HepG2 (cell line): ENCODE measurements around the gene SSBP1. TPM values are rescaled to one million over a fixed set of nuclear protein-coding genes. Genes with fewer than 3 reads are reported as not detected.

Experiments
- ADNP ChIP-seq: sonication (generic); formaldehyde crosslinking; IDR thresholded peaks from 2 replicates; pipeline ENCODE4 v1.4.0; 2020; ENCODE audit warnings: missing genetic modification reagents
- AGO2 ChIP-seq: fragments of 200-400 bp; formaldehyde crosslinking; optimal IDR thresholded peaks from 2 replicates; pipeline ENCODE3; 2017; ENCODE audit warnings: mild to moderate bottlenecking, low read depth, low read length, moderate library complexity
- ELF1 ChIP-seq: sonication (generic); formaldehyde crosslinking; IDR thresholded peaks from 2 replicates; pipeline ENCODE4 v1.4.0; 2020; ENCODE audit warnings: missing genetic modification reagents
- KLF11 ChIP-seq: IDR thresholded peaks from 2 replicates; pipeline ENCODE4 v1.6.1; 2016; ENCODE audit warnings: missing compliant biosample characterization
- LCORL ChIP-seq, 2 experiments: fragments of 450-650 bp in 1 of 2; sonication (generic) in 1 of 2; formaldehyde crosslinking in 1 of 2; IDR thresholded peaks; 2 replicates each; pipeline versions ENCODE4 v1.5.0 to v1.6.1; 2017 to 2020; ENCODE audit warnings: antibody characterized with exemption in 1 of 2, missing genetic modification reagents in 1 of 2
- NFE2L2 ChIP-seq: fragments of 150-350 bp; IDR thresholded peaks from 2 replicates; pipeline ENCODE4 v1.6.1; 2014; ENCODE audit warnings: low read length
- POLR2A ChIP-seq, 2 experiments: IDR thresholded peaks; 2 replicates each; pipeline ENCODE4 v1.6.1; 2011; ENCODE audit warnings: low read depth in 2 of 2, low read length in 2 of 2, mild to moderate bottlenecking in 1 of 2, moderate library complexity in 1 of 2; ENCODE audit not compliant: insufficient read depth in 1 of 2
- POLR2G ChIP-seq: fragments of 200-400 bp; formaldehyde crosslinking; IDR thresholded peaks from 2 replicates; pipeline ENCODE4 v1.6.1; 2018; ENCODE audit warnings: mild to moderate bottlenecking, low read depth, low read length, moderate library complexity
- RBFOX2 ChIP-seq: fragments of 200-400 bp; formaldehyde crosslinking; IDR thresholded peaks from 2 replicates; pipeline ENCODE4 v1.6.1; 2017; ENCODE audit warnings: low read depth, mild to moderate bottlenecking, low read length
- SMAD9 ChIP-seq: sonication (generic); formaldehyde crosslinking; IDR thresholded peaks from 2 replicates; pipeline ENCODE4 v1.5.1; 2020; ENCODE audit warnings: mild to moderate bottlenecking, missing genetic modification reagents
- TP53 ChIP-seq: sonication (generic); formaldehyde crosslinking; conservative IDR thresholded peaks from 2 replicates; pipeline ENCODE4 v1.4.0; 2020; ENCODE audit warnings: missing genetic modification reagents
- YEATS4 ChIP-seq: sonication (generic); formaldehyde crosslinking; IDR thresholded peaks from 2 replicates; pipeline ENCODE4 v1.4.0; 2020; ENCODE audit warnings: missing genetic modification reagents, borderline replicate concordance
- ZFX ChIP-seq: sonication (generic); formaldehyde crosslinking; IDR thresholded peaks from 2 replicates; pipeline ENCODE4 v1.4.0; 2020; ENCODE audit warnings: mild to moderate bottlenecking, low read depth, missing genetic modification reagents, moderate library complexity
- ZNF224 ChIP-seq: sonication (generic); formaldehyde crosslinking; IDR thresholded peaks from 2 replicates; pipeline ENCODE4 v1.5.0; 2020; ENCODE audit warnings: mild to moderate bottlenecking, missing genetic modification reagents
- polyA plus RNA-seq, 8 experiments: library from polyadenylated mRNA; depleted of rRNA in 3 of 8; stranded (reverse) in 7 of 8; unstranded in 1 of 8; fragments of >200 nt; fragmentation: Illumina TruSeq in 4 of 8; extraction: Trizol in 4 of 8; gene quantifications; 2 replicates each; pipeline versions ENCODE4 v1.2.1 to v1.2.3, GENCODE V29; 2011 to 2016; ENCODE audit warnings: low read depth in 4 of 8, missing spikeins in 1 of 8, mixed read lengths in 1 of 8; ENCODE audit not compliant: insufficient read depth in 1 of 8
- total RNA-seq, 5 experiments: library from RNA; depleted of rRNA; stranded (reverse); fragments of >200 nt; fragmentation: Illumina TruSeq; extraction: Trizol; gene quantifications; 2 replicates each; pipeline ENCODE4 v1.2.3, GENCODE V29; 2016; ENCODE audit warnings: low read depth in 1 of 5
- TF ChIP-seq, protein P1 (sequence below): sonication (generic); formaldehyde crosslinking; IDR thresholded peaks from 2 replicates; pipeline ENCODE4 v1.4.0; 2020; ENCODE audit warnings: missing genetic modification reagents
- TF ChIP-seq, protein P2 (sequence below): sonication (generic); formaldehyde crosslinking; conservative IDR thresholded peaks from 2 replicates; pipeline ENCODE4 v1.5.0; 2020; ENCODE audit warnings: missing genetic modification reagents
- TF ChIP-seq, protein P3 (sequence below): sonication (generic); formaldehyde crosslinking; IDR thresholded peaks from 2 replicates; pipeline ENCODE4 v1.4.0; 2020; ENCODE audit warnings: mild to moderate bottlenecking, missing genetic modification reagents
- TF ChIP-seq, protein P4 (sequence below): IDR thresholded peaks from 2 replicates; pipeline ENCODE4 v1.6.1; 2012; ENCODE audit warnings: inconsistent platforms
- TF ChIP-seq, protein P5 (sequence below): sonication (generic); formaldehyde crosslinking; IDR thresholded peaks from 2 replicates; pipeline ENCODE4 v1.4.0; 2020; ENCODE audit warnings: missing genetic modification reagents
- TF ChIP-seq, protein P6 (sequence below): sonication (generic); formaldehyde crosslinking; IDR thresholded peaks from 2 replicates; pipeline ENCODE4 v1.5.0; 2020; ENCODE audit warnings: missing genetic modification reagents

Gene SSBP1
- total and polyA plus RNA-seq, 2 of the 13 experiments (the other 11 are each of a cell fraction or from before 2014, with no cell fraction given), result 64.4 to 254 TPM

DNA sequence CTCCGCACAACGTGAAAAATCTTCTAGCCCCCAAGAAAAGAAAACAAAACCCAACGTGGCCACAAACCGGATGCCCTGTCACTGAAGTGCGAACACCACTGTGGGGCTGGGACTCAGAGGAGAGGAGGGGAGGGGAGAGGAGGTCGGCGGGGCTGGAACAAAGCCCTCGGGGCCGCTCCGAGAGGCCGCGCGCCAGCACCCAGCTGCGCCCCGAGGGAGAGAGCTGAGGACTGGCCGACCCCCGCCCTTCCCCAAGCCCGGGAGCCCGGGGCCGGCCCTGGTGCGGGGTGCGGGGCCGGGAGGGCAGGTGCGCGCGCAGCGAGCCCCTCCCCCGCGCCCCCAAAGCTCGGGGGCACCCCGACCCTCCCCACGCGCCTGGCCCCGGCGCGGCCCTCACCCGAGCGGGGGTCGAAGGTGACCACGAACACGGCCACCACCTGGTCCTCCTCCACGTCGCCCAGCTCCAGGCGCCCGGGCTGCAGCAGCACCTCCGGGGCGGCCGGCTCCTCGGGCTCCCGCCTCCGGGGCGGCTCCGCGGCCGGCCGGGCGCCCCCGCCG lies 36.6 kb upstream of the SSBP1 start (continued):
- TF ChIP-seq, protein P1, sequence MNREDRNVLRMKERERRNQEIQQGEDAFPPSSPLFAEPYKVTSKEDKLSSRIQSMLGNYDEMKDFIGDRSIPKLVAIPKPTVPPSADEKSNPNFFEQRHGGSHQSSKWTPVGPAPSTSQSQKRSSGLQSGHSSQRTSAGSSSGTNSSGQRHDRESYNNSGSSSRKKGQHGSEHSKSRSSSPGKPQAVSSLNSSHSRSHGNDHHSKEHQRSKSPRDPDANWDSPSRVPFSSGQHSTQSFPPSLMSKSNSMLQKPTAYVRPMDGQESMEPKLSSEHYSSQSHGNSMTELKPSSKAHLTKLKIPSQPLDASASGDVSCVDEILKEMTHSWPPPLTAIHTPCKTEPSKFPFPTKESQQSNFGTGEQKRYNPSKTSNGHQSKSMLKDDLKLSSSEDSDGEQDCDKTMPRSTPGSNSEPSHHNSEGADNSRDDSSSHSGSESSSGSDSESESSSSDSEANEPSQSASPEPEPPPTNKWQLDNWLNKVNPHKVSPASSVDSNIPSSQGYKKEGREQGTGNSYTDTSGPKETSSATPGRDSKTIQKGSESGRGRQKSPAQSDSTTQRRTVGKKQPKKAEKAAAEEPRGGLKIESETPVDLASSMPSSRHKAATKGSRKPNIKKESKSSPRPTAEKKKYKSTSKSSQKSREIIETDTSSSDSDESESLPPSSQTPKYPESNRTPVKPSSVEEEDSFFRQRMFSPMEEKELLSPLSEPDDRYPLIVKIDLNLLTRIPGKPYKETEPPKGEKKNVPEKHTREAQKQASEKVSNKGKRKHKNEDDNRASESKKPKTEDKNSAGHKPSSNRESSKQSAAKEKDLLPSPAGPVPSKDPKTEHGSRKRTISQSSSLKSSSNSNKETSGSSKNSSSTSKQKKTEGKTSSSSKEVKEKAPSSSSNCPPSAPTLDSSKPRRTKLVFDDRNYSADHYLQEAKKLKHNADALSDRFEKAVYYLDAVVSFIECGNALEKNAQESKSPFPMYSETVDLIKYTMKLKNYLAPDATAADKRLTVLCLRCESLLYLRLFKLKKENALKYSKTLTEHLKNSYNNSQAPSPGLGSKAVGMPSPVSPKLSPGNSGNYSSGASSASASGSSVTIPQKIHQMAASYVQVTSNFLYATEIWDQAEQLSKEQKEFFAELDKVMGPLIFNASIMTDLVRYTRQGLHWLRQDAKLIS (CRISPR knock-in tag), result no peak
- 0 out of 2 replicates have a peak, but pooled peaks have one; percentile 26 for TF ChIP-seq POLR2G
- TF ChIP-seq ZNF224 (CRISPR knock-in tag), result no peak
- peak; percentile 32; the same call in 1 of the 2 replicates for TF ChIP-seq YEATS4 (CRISPR knock-in tag)
- no peak for TF ChIP-seq ADNP (CRISPR knock-in tag)
- no peak for TF ChIP-seq AGO2
- no peak for TF ChIP-seq ZFX (CRISPR knock-in tag)
- TF ChIP-seq, protein P2, sequence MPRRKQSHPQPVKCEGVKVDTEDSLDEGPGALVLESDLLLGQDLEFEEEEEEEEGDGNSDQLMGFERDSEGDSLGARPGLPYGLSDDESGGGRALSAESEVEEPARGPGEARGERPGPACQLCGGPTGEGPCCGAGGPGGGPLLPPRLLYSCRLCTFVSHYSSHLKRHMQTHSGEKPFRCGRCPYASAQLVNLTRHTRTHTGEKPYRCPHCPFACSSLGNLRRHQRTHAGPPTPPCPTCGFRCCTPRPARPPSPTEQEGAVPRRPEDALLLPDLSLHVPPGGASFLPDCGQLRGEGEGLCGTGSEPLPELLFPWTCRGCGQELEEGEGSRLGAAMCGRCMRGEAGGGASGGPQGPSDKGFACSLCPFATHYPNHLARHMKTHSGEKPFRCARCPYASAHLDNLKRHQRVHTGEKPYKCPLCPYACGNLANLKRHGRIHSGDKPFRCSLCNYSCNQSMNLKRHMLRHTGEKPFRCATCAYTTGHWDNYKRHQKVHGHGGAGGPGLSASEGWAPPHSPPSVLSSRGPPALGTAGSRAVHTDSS, result no peak
- TF ChIP-seq, protein P3, sequence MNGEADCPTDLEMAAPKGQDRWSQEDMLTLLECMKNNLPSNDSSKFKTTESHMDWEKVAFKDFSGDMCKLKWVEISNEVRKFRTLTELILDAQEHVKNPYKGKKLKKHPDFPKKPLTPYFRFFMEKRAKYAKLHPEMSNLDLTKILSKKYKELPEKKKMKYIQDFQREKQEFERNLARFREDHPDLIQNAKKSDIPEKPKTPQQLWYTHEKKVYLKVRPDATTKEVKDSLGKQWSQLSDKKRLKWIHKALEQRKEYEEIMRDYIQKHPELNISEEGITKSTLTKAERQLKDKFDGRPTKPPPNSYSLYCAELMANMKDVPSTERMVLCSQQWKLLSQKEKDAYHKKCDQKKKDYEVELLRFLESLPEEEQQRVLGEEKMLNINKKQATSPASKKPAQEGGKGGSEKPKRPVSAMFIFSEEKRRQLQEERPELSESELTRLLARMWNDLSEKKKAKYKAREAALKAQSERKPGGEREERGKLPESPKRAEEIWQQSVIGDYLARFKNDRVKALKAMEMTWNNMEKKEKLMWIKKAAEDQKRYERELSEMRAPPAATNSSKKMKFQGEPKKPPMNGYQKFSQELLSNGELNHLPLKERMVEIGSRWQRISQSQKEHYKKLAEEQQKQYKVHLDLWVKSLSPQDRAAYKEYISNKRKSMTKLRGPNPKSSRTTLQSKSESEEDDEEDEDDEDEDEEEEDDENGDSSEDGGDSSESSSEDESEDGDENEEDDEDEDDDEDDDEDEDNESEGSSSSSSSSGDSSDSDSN (CRISPR knock-in tag), result peak; percentile 38; the same call in 1 of the 2 replicates
- TF ChIP-seq, protein P4, sequence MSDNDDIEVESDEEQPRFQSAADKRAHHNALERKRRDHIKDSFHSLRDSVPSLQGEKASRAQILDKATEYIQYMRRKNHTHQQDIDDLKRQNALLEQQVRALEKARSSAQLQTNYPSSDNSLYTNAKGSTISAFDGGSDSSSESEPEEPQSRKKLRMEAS, result peak; percentile 24; the same call in 1 of the 2 replicates
- peak in 1 of 2 experiments; percentile 10; a peak in 2 of 4 replicates for TF ChIP-seq POLR2A (IDR thresholded peaks at IDR 0.05; ENCODE audit: insufficient read depth in 1 of 2, low read depth in 2 of 2, low read length in 2 of 2)
- TF ChIP-seq SMAD9 (CRISPR knock-in tag), result no peak
- TF ChIP-seq NFE2L2, result no peak
- TF ChIP-seq, protein P5, sequence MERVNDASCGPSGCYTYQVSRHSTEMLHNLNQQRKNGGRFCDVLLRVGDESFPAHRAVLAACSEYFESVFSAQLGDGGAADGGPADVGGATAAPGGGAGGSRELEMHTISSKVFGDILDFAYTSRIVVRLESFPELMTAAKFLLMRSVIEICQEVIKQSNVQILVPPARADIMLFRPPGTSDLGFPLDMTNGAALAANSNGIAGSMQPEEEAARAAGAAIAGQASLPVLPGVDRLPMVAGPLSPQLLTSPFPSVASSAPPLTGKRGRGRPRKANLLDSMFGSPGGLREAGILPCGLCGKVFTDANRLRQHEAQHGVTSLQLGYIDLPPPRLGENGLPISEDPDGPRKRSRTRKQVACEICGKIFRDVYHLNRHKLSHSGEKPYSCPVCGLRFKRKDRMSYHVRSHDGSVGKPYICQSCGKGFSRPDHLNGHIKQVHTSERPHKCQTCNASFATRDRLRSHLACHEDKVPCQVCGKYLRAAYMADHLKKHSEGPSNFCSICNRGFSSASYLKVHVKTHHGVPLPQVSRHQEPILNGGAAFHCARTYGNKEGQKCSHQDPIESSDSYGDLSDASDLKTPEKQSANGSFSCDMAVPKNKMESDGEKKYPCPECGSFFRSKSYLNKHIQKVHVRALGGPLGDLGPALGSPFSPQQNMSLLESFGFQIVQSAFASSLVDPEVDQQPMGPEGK (CRISPR knock-in tag), result peak; percentile 22; the same call in 1 of the 2 replicates
- no peak for TF ChIP-seq LCORL (IDR thresholded peaks at IDR 0.05)
- no peak for TF ChIP-seq LCORL (CRISPR knock-in tag; IDR thresholded peaks at IDR 0.05)
- TF ChIP-seq ELF1 (CRISPR knock-in tag), result no peak
- TF ChIP-seq KLF11 (CRISPR knock-in tag), result no peak
- peak; percentile 47; the same call in 1 of the 2 replicates for TF ChIP-seq RBFOX2
- TF ChIP-seq, protein P6, sequence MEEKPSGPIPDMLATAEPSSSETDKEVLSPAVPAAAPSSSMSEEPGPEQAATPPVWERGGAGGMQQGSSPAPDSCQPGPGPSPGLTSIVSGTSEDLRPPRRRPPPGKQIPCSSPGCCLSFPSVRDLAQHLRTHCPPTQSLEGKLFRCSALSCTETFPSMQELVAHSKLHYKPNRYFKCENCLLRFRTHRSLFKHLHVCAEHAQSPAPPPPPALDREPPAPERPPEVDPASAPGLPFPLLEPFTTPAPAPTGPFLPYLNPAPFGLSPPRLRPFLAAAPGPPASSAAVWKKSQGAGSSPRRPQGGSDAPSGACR (CRISPR knock-in tag), result no peak
- no peak for TF ChIP-seq TP53
